Activated CD4-positive, alpha-beta T cell treated with anti-CD3 and anti-CD28 coated beads for 36 hours (primary cell): ENCODE results near the gene FUT9. TPM values are rescaled to one million over a fixed set of nuclear protein-coding genes. Genes with fewer than 3 reads are reported as not detected.
"Not testable (repeated sequence)": the region's sequence is repeated elsewhere in the genome, so short reads cannot be mapped to it uniquely, and the experiment has no call there.

ENCODE experiments used
- ATAC-seq: fragments of 200-7000 bp; cut with Tn5 transposase; one replicate; pipeline ENCODE4 v1.10.0; 2021; ENCODE audit warnings: mild to moderate bottlenecking, moderate library complexity
- CTCF ChIA-PET: fragments of 350-600 bp; sonication (Branson Sonifier 250); formaldehyde crosslinking; loops from one replicate; lab custom pipeline; 2021; ENCODE audit warnings: antibody characterized with exemption; lab: Charles Lee
- POLR2A ChIA-PET: fragments of 350-600 bp; sonication (Branson Sonifier 250); formaldehyde crosslinking; loops from one replicate; lab custom pipeline; 2021; ENCODE audit warnings: antibody characterized with exemption, inconsistent platforms; lab: Charles Lee
- DNase-seq: peaks from one replicate; pipeline ENCODE4 v3.0.0-alpha.2; 2020
- H3K27ac Mint-ChIP-seq: one replicate; pipeline ENCODE4 v1.8.0; 2021; ENCODE audit warnings: mixed read lengths
- H3K27me3 Mint-ChIP-seq: one replicate; pipeline ENCODE4 v1.8.0; 2021; ENCODE audit warnings: mixed read lengths
- H3K36me3 Mint-ChIP-seq: one replicate; pipeline ENCODE4 v1.8.0; 2021; ENCODE audit warnings: low read depth, mixed read lengths
- H3K4me1 Mint-ChIP-seq: one replicate; pipeline ENCODE4 v1.8.0; 2021; ENCODE audit warnings: mixed read lengths
- H3K4me3 Mint-ChIP-seq: one replicate; pipeline ENCODE4 v1.8.0; 2021; ENCODE audit warnings: mild to moderate bottlenecking, moderate library complexity, mixed read lengths
- H3K9me3 Mint-ChIP-seq: one replicate; pipeline ENCODE4 v1.8.0; 2021; ENCODE audit warnings: low read depth, mixed read lengths
- intact Hi-C, 2 experiments: fragments of 100-400 bp; cut with DNase I in 1 of 2; cut with micrococcal nuclease in 1 of 2; formaldehyde crosslinking; loops; one replicate each; pipeline versions ENCODE4 v1.14.2 to v1.15.1; 2022 to 2024; cut with DNase I, micrococcal nuclease
- total RNA-seq, 2 experiments: library from RNA; stranded (reverse); gene quantifications; one replicate each; pipeline ENCODE4 v1.2.3, GENCODE V29; 2021

FUT9 gene
- total RNA-seq, 2 experiments from 2014 or later, result not detected

DNA sequence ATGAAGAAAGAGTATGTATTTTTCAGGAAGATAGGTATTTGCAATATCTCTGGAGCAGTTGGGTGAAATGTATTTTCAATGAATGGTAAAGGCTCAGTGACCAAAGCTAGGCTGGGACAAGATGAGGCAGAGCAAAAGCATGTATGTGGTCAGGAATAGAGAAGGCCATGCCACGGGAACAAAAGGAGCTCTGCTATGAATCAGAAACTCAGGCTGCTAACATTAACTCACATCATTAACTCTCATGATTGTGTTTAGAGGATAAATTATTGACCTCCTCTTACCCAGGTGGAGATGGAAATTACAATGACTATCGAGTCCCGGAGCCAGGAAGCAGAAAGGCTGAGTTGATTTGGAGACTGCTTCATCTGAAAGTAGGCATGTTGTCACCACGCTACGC is 220.2 kb downstream of the FUT9 start:
- no peak overlapping the region for H3K4me3 Mint-ChIP-seq
- intact Hi-C loops, result no loop called here
- no peak for DNase-seq
- ChIA-PET CTCF (interaction anchor here (0.6 kb wide), 1 partner anchor 820 kb away, joined by 3 read pairs; no protein-coding TSS in a partner anchor), POLR2A (no interaction called here)
- H3K9me3 Mint-ChIP-seq, result no peaks in the 10 kb centered on the region
- H3K36me3 Mint-ChIP-seq, result no peaks in the 10 kb centered on the region
- peaks cover 3% of the 10 kb centered on the region for H3K27me3 Mint-ChIP-seq
- H3K4me1 Mint-ChIP-seq, result no peaks in the 10 kb centered on the region
- H3K27ac Mint-ChIP-seq, result no peak overlapping the region
- no peak for ATAC-seq

DNA sequence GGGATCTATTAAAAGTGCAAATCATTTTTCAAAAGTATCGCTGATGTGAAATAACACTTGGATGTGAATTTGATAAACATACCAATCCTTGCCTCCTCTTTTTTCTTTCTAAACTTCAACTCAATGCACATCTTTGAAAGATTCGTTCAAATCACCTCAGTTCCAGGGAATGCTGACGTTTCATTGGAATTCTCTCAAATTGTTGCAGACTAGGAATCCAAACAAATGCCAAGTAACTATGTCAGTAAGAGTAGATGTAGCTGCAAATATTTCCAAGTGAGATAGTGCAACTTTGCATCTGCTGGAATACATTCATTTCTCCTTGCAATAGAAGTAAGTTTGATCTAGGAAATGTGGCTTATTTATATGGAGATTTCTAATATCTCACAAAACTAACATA is 220.7 kb downstream of the FUT9 start:
- Mint-ChIP-seq H3K9me3 (no peaks in the 10 kb centered on the region), H3K27me3 (peaks cover 3% of the 10 kb centered on the region), H3K36me3 (no peaks in the 10 kb centered on the region), H3K4me1 (no peaks in the 10 kb centered on the region), H3K27ac (no peak overlapping the region), H3K4me3 (no peak overlapping the region)
- intact Hi-C loops, result no loop called here
- DNase-seq (no peak), ATAC-seq (no peak)
- ChIA-PET POLR2A (no interaction called here), CTCF (interaction anchor here (1.1 kb wide), 1 partner anchor 12 kb away, joined by 3 read pairs; no protein-coding TSS in a partner anchor)

DNA sequence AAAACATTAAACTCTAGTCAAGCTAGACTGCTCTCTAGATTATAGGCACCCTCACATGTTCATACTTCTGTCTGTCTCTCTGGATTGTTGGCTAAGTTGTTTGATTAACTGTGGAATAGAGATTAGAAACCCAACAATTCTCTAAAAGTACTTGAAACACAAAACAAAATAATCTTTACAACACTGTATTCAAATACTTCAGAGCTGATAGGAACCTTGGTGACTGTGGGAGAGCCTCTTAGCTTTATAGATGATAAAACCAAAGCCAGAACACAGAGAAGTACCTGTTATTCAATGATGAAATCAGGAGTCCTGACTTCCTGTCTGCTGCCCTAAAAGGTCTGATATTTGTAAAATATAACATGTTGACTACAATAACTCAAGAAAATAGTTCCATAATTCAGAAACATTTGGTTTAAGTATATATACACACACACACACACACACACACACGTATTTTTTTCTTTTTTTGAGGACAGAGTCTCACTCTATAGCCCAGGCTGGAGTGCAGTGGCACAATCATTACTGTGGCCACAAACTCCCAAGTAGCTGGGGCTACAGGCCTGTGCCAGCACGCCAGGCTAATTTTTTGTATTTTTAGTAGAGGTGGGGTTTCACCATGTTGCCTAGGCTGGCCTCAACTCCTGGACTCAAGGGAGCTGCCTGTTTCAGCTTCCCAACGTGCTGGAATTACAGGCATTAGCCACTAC is 222.0 kb downstream of the FUT9 start:
- intact Hi-C loops, result no loop called here
- CTCF ChIA-PET, result interaction anchor here (1.1 kb wide), 1 partner anchor 13 kb away, joined by 3 read pairs; no protein-coding TSS in a partner anchor
- DNase-seq (no peak), ATAC-seq (no peak)
- Mint-ChIP-seq H3K4me3 (no peak overlapping the region), H3K36me3 (no peaks in the 10 kb centered on the region), H3K27me3 (peaks cover 3% of the 10 kb centered on the region), H3K27ac (no peak overlapping the region), H3K9me3 (no peaks in the 10 kb centered on the region), H3K4me1 (no peaks in the 10 kb centered on the region)
- POLR2A ChIA-PET, result no interaction called here

DNA sequence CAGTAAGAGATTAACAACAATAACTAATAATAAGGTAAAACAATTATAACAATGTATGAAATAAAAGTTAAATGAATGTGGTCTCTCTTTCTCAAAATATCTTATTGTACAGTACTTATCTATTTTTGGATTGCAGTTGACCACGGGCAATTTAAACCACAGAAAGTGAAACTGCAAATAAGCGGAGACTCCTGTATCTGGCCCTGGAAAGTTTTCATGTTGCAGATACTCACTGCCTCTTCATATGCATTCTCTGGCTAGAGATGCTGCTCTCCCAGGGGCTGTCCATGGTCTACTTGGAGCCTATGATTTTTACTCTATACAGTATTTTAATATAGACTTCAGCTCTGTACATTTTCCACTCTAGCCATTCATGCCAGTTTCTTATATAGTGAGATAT is 230.8 kb downstream of the FUT9 start:
- CTCF ChIA-PET, result no interaction called here
- intact Hi-C loops, result no loop called here
- no peaks in the 10 kb centered on the region for H3K27me3 Mint-ChIP-seq
- no peak overlapping the region for H3K27ac Mint-ChIP-seq
- no peaks in the 10 kb centered on the region for H3K36me3 Mint-ChIP-seq
- DNase-seq, result no peak
- H3K4me3 Mint-ChIP-seq, result no peak overlapping the region
- POLR2A ChIA-PET, result no interaction called here
- H3K9me3 Mint-ChIP-seq, result no peaks in the 10 kb centered on the region
- no peaks in the 10 kb centered on the region for H3K4me1 Mint-ChIP-seq
- no peak for ATAC-seq

DNA sequence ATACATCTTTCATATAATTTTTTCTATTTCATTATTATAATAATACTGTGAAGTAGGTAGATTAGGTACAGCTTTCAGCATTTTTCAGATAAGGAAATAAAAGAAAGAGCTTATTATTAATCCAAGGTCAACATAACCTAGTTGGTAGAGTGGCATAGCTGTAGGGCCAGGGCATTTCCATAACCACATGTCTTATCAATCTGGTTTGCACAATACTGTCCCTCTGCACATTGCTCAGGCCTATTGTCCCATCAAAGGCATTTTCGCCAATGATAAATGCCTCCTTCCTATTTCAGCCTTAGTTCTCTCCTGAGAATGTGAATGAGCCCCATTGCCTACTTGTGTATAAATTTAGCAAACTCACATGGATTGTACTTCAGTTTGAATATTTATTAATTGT is 234.0 kb downstream of the FUT9 start:
- intact Hi-C loops, result no loop called here
- H3K4me3 Mint-ChIP-seq, result no peak overlapping the region
- H3K4me1 Mint-ChIP-seq, result no peaks in the 10 kb centered on the region
- DNase-seq, result no peak
- H3K36me3 Mint-ChIP-seq, result no peaks in the 10 kb centered on the region
- ChIA-PET POLR2A (no interaction called here), CTCF (interaction anchor here (0.5 kb wide), 1 partner anchor 933 kb away, joined by 3 read pairs; no protein-coding TSS in a partner anchor)
- no peak overlapping the region for H3K27ac Mint-ChIP-seq
- no peaks in the 10 kb centered on the region for H3K9me3 Mint-ChIP-seq
- H3K27me3 Mint-ChIP-seq, result no peaks in the 10 kb centered on the region
- no peak for ATAC-seq

DNA sequence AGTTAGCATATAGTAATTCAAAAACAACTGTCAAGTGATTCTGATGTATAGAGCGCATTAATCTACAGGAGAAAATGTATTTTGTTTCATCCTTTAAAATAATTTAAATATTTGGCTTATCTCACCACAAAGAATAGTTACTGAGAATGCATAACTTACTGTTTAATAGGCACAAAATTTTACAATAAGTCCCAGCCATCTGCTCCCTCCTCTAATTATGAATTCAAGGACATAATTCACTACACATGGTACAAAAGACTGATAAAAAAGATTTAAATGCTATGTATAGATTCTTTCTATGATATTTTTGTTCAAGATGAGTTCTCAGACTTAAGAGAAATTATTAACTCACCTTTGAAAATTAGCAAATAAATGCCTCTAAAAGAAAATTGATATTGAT is 242.0 kb downstream of the FUT9 start:
- H3K9me3 Mint-ChIP-seq, result no peaks in the 10 kb centered on the region
- intact Hi-C loops, result no loop called here
- no peaks in the 10 kb centered on the region for H3K4me1 Mint-ChIP-seq
- H3K4me3 Mint-ChIP-seq, result no peak overlapping the region
- ATAC-seq (no peak), DNase-seq (no peak)
- POLR2A ChIA-PET, result no interaction called here
- H3K36me3 Mint-ChIP-seq, result no peaks in the 10 kb centered on the region
- CTCF ChIA-PET, result no interaction called here
- H3K27me3 Mint-ChIP-seq, result no peaks in the 10 kb centered on the region
- no peak overlapping the region for H3K27ac Mint-ChIP-seq

DNA sequence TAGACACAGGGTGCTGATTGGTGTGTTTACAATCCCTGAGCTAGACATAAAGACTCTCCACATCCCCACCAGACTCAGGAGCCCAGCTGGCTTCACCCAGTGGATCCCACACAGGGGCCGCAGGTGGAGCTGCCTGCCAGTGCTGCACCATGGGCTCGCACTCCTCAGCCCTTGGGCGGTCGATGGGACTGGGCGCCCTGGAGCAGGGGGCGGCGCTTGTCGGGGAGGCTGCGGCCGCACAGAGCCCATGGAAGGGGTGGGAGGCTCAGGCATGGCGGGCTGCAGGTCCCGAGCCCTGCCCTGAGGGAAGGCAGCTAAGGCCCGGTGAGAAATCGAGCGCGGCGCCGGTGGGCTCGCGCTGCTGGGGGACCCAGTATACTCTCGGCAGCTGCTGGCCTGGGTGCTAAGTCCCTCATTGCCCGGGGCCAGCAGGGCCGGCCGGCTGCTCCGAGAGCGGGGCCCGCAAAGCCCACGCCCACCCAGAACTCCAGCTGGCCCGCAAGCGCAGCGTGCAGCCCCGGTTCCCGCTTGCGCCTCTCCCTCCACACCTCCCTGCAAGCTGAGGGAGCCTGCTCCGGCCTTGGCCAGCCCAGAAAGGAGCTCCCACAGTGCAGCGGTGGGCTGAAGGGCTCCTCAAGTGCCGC is 245.1 kb downstream of the FUT9 start:
- DNase-seq, POLR2A ChIA-PET, H3K9me3 Mint-ChIP-seq, H3K4me3 Mint-ChIP-seq, H3K27ac Mint-ChIP-seq, intact Hi-C loops, ATAC-seq, H3K36me3 Mint-ChIP-seq, CTCF ChIA-PET, H3K4me1 Mint-ChIP-seq, H3K27me3 Mint-ChIP-seq: not testable (repeated sequence)
